Mucosa of descending colon (tissue), 3 donors: ENCODE measurements around the gene PHLDB2. TPM values are rescaled to one million over a fixed set of nuclear protein-coding genes. Genes with fewer than 3 reads are reported as not detected.

Experiments
- ATAC-seq: fragments of 200-7000 bp; cut with Tn5 transposase; one replicate; pipeline ENCODE4 v1.9.1; 2020; ENCODE audit warnings: mild to moderate bottlenecking, moderate library complexity
- DNase-seq, 3 donors: peaks; one replicate each; pipeline ENCODE4 v3.0.0-alpha.2; 2020
- H3K36me3 ChIP-seq: fragments of 200-600 bp; one replicate; pipeline ENCODE4 v1.8.0; 2021; ENCODE audit warnings: low read depth, mild to moderate bottlenecking
- H3K4me1 ChIP-seq: fragments of 200-600 bp; one replicate; pipeline ENCODE4 v1.8.0; 2021; ENCODE audit warnings: low read depth, mild to moderate bottlenecking
- H3K4me3 ChIP-seq: fragments of 200-600 bp; one replicate; pipeline ENCODE4 v1.8.0; 2021; ENCODE audit warnings: mild to moderate bottlenecking
- H3K9me3 ChIP-seq: fragments of 200-600 bp; one replicate; pipeline ENCODE4 v1.8.0; 2021; ENCODE audit warnings: mild to moderate bottlenecking
- CTCF ChIP-seq: fragments of 200-600 bp; IDR thresholded peaks from one replicate; pipeline ENCODE4 v1.8.0; 2022; ENCODE audit warnings: antibody characterized with exemption, mild to moderate bottlenecking
- intact Hi-C, 2 donors: fragments of 100-400 bp; cut with DNase I in 1 of 2; cut with micrococcal nuclease in 1 of 2; formaldehyde crosslinking; loops; one replicate each; pipeline versions ENCODE4 v1.11.0 to v1.11.1; 2022; cut with DNase I, micrococcal nuclease
- total RNA-seq, 3 donors: library from RNA; stranded (reverse); fragmentation: NEBNext Ultra II Directional in 2 of 3; extraction: Animal tissue kit (Norgen Biotek cat#: 25700) in 2 of 3; gene quantifications; one replicate each; pipeline versions ENCODE4 v1.2.1 to v1.2.4, GENCODE V29; 2021 to 2023
- donor health status: DM: no; HTN: no; CAD: no; lungs with moderate emphysema.
- donor health status: DM: no; HTN: no; CAD: no.
- donor health status: DM: no; HTN: yes; CAD: no.

The PHLDB2 gene
- total RNA-seq, 3 donors from 2014 or later = 9.4 to 90.2 (median 17.7) TPM

- ATAC-seq = no peak
Observed at GRCh38 chr3:111837112-111837511, 22.0 kb upstream of the PHLDB2 start.

GRCh38 chr3:111838133-111838532 lies 20.9 kb upstream of the PHLDB2 start:
- ATAC-seq (no peak), DNase-seq (no peak)
- Histone ChIP-seq H3K4me3 (no peak overlapping the region), H3K36me3 (no peaks in the 10 kb centered on the region), H3K4me1 (no peaks in the 10 kb centered on the region), H3K9me3 (no peaks in the 10 kb centered on the region)
- intact Hi-C loops = no loop called here
- no peak for TF ChIP-seq CTCF

More at GRCh38 chr3:111837112-111837511, 22.0 kb upstream of the PHLDB2 start:
- intact Hi-C loops = no loop called here
- Histone ChIP-seq H3K36me3 (no peaks in the 10 kb centered on the region), H3K4me3 (no peak overlapping the region), H3K9me3 (no peaks in the 10 kb centered on the region), H3K4me1 (no peaks in the 10 kb centered on the region)
- TF ChIP-seq CTCF = no peak
- DNase-seq = no peak

- intact Hi-C loops = no loop called here
- ATAC-seq (no peak), DNase-seq (no peak)
- Histone ChIP-seq H3K4me1 (no peaks in the 10 kb centered on the region), H3K9me3 (no peaks in the 10 kb centered on the region), H3K36me3 (no peaks in the 10 kb centered on the region), H3K4me3 (no peak overlapping the region)
- no peak for TF ChIP-seq CTCF
Observed at GRCh38 chr3:111846039-111846438, 13.0 kb upstream of the PHLDB2 start.

GRCh38 chr3:111846717-111847116 lies 12.3 kb upstream of the PHLDB2 start:
- intact Hi-C loops = no loop called here
- ATAC-seq = no peak
- Histone ChIP-seq H3K4me3 (no peak overlapping the region), H3K36me3 (no peaks in the 10 kb centered on the region), H3K9me3 (no peaks in the 10 kb centered on the region), H3K4me1 (no peaks in the 10 kb centered on the region)
- TF ChIP-seq CTCF = no peak
- DNase-seq = no peak

- TF ChIP-seq CTCF = no peak
Observed at GRCh38 chr3:111848283-111848682, 10.8 kb upstream of the PHLDB2 start.

GRCh38 chr3:111848778-111849177 lies 10.3 kb upstream of the PHLDB2 start:
- no peak for ATAC-seq
- H3K36me3 ChIP-seq = no peaks in the 10 kb centered on the region
- no peak for TF ChIP-seq CTCF
- intact Hi-C loops = no loop called here
- no peaks in the 10 kb centered on the region for H3K9me3 ChIP-seq
- H3K4me1 ChIP-seq = no peaks in the 10 kb centered on the region
- H3K4me3 ChIP-seq = no peak overlapping the region
- no peak for DNase-seq

More at GRCh38 chr3:111848283-111848682, 10.8 kb upstream of the PHLDB2 start:
- ATAC-seq (no peak), DNase-seq (no peak)
- H3K4me3 ChIP-seq = no peak overlapping the region
- no peaks in the 10 kb centered on the region for H3K36me3 ChIP-seq
- intact Hi-C loops = no loop called here
- H3K4me1 ChIP-seq = no peaks in the 10 kb centered on the region
- no peaks in the 10 kb centered on the region for H3K9me3 ChIP-seq
